ENCODE results near the gene SPATA25. TPM values are rescaled to one million over a fixed set of nuclear protein-coding genes. Genes with fewer than 3 reads are reported as not detected.

Gene SPATA25
- polyA plus RNA-seq, 1 donor (not counting 4 experiments of a cell fraction or from before 2014, with no cell fraction given): not detected

GRCh38 chr20:45859916-45860315 lies 27.5 kb downstream of the SPATA25 start:
- Histone ChIP-seq H3K36me3 (ENCODE audit: control insufficient read depth in 2 of 2, extremely low read depth in 1 of 2, insufficient read depth in 2 of 2, low read length in 2 of 2) (no peaks in the 10 kb centered on the region), H3K4me2 (ENCODE audit: control insufficient read depth, extremely low read depth, insufficient read depth, low read depth, low read length) (no peak overlapping the region), H4K20me1 (ENCODE audit: control insufficient read depth, extremely low read depth, insufficient read depth, low read length) (no peaks in the 10 kb centered on the region), H3K79me2 (ENCODE audit: control insufficient read depth, insufficient read depth, low read length) (peaks cover 17% of the 10 kb centered on the region), H3K4me1 (ENCODE audit: control insufficient read depth, extremely low read depth, insufficient read depth, low read length) (peaks cover 14% of the 10 kb centered on the region), H2AFZ (ENCODE audit: control insufficient read depth, low read length) (no peak overlapping the region), H3K9ac (ENCODE audit: control insufficient read depth, extremely low read depth, insufficient read depth, low read length) (no peak overlapping the region), H3K9me3 (ENCODE audit: control insufficient read depth, low read depth, low read length) (no peaks in the 10 kb centered on the region), H3K27me3 (ENCODE audit: control insufficient read depth, extremely low read depth, insufficient read depth, low read length) (no peaks in the 10 kb centered on the region), H3K27ac (ENCODE audit: control insufficient read depth, insufficient read depth, low read length) (no peak overlapping the region), H3K4me3 (ENCODE audit: control insufficient read depth in 2 of 3, extremely low read depth in 1 of 3, insufficient read depth in 2 of 3, low read depth in 1 of 3, low read length in 3 of 3) (no peak overlapping the region), H3K9me1 (ENCODE audit: control insufficient read depth, extremely low read depth, insufficient read depth, low read length) (peaks cover 2% of the 10 kb centered on the region)
- FAIRE-seq (no peak), DNase-seq (ENCODE audit: low read depth, low spot score) (no peak)
- TF ChIP-seq CTCF (optimal IDR thresholded peaks at IDR 0.05 in 1 of 3, IDR thresholded peaks at IDR 0.05 in 1 of 3, conservative IDR thresholded peaks at IDR 0.05 in 1 of 3; ENCODE audit: extremely low read depth in 1 of 3, insufficient read depth in 2 of 3, low read length in 3 of 3) (no peak), EZH2 (IDR thresholded peaks at IDR 0.05; ENCODE audit: low read length) (no peak)
- dilution Hi-C loops (cut with MboI; ENCODE audit: extremely low pct_ligation_motif_present, low sequenced_read_pairs): no loop called here

GRCh38 chr20:45857882-45858216 lies 29.6 kb downstream of the SPATA25 start:
- Histone ChIP-seq H4K20me1 (ENCODE audit: control insufficient read depth, extremely low read depth, insufficient read depth, low read length) (no peaks in the 10 kb centered on the region), H3K4me2 (ENCODE audit: control insufficient read depth, extremely low read depth, insufficient read depth, low read depth, low read length) (peak overlapping the region; percentile 99), H3K27me3 (ENCODE audit: control insufficient read depth, extremely low read depth, insufficient read depth, low read length) (no peaks in the 10 kb centered on the region), H3K4me1 (ENCODE audit: control insufficient read depth, extremely low read depth, insufficient read depth, low read length) (peaks cover 14% of the 10 kb centered on the region), H3K9ac (ENCODE audit: control insufficient read depth, extremely low read depth, insufficient read depth, low read length) (peak overlapping the region; percentile 82), H3K79me2 (ENCODE audit: control insufficient read depth, insufficient read depth, low read length) (peaks cover 18% of the 10 kb centered on the region), H2AFZ (ENCODE audit: control insufficient read depth, low read length) (peak overlapping the region; percentile 87), H3K36me3 (ENCODE audit: control insufficient read depth in 2 of 2, extremely low read depth in 1 of 2, insufficient read depth in 2 of 2, low read length in 2 of 2) (no peaks in the 10 kb centered on the region), H3K4me3 (ENCODE audit: control insufficient read depth in 2 of 3, extremely low read depth in 1 of 3, insufficient read depth in 2 of 3, low read depth in 1 of 3, low read length in 3 of 3) (peak overlapping the region; percentile 77 to 98 (median 93)), H3K9me3 (ENCODE audit: control insufficient read depth, low read depth, low read length) (no peaks in the 10 kb centered on the region), H3K27ac (ENCODE audit: control insufficient read depth, insufficient read depth, low read length) (peak overlapping the region; percentile 43), H3K9me1 (ENCODE audit: control insufficient read depth, extremely low read depth, insufficient read depth, low read length) (no peaks in the 10 kb centered on the region)
- no peak for TF ChIP-seq CTCF (optimal IDR thresholded peaks at IDR 0.05 in 1 of 3, IDR thresholded peaks at IDR 0.05 in 1 of 3, conservative IDR thresholded peaks at IDR 0.05 in 1 of 3; ENCODE audit: extremely low read depth in 1 of 3, insufficient read depth in 2 of 3, low read length in 3 of 3)
- no peak for TF ChIP-seq EZH2 (IDR thresholded peaks at IDR 0.05; ENCODE audit: low read length)
- dilution Hi-C loops (cut with MboI; ENCODE audit: extremely low pct_ligation_motif_present, low sequenced_read_pairs): no loop called here
- DNase-seq (ENCODE audit: low read depth, low spot score): no peak
- FAIRE-seq: no peak
